Stimulated activated CD4-positive, alpha-beta T cell treated with anti-CD3 and anti-CD28 coated beads, Interleukin-4, amount 100 ng/mL, for 24 hours (primary cell): ENCODE measurements around the gene PDLIM5.
"Not testable (repeated sequence)": the region's sequence is repeated elsewhere in the genome, so short reads cannot be mapped to it uniquely, and the experiment has no call there.

Experiments used
- DNase-seq: peaks from one replicate; pipeline ENCODE4 v3.0.0-alpha.2; 2020

PDLIM5 gene

GRCh38 chr4:94665021-94665420, 213.3 kb downstream of the PDLIM5 start:
- DNase-seq: not testable (repeated sequence)

GRCh38 chr4:94665500-94666404, 214.0 kb downstream of the PDLIM5 start:
- DNase-seq: no peak

- DNase-seq: no peak
Observed at GRCh38 chr4:94668724-94669123, 217.0 kb downstream of the PDLIM5 start.

GRCh38 chr4:94669672-94670664, 218.2 kb downstream of the PDLIM5 start:
- DNase-seq: no peak

- DNase-seq: no peak
Observed at GRCh38 chr4:94671113-94671512, 219.4 kb downstream of the PDLIM5 start.

- DNase-seq: no peak
Observed at GRCh38 chr4:94673961-94674360, 222.2 kb downstream of the PDLIM5 start.

GRCh38 chr4:94676970-94677369, 225.2 kb downstream of the PDLIM5 start:
- no peak for DNase-seq

GRCh38 chr4:94678896-94679295, 227.2 kb downstream of the PDLIM5 start:
- DNase-seq: no peak

GRCh38 chr4:94680176-94680862, 228.6 kb downstream of the PDLIM5 start:
- no peak for DNase-seq

GRCh38 chr4:94686086-94686485, 234.3 kb downstream of the PDLIM5 start:
- DNase-seq: no peak

GRCh38 chr4:94689155-94689860, 237.6 kb downstream of the PDLIM5 start:
- DNase-seq: no peak

GRCh38 chr4:94690851-94691254, 239.1 kb downstream of the PDLIM5 start:
- no peak for DNase-seq

GRCh38 chr4:94691552-94691951, 239.8 kb downstream of the PDLIM5 start:
- DNase-seq: no peak

GRCh38 chr4:94695384-94695783, 243.6 kb downstream of the PDLIM5 start:
- no peak for DNase-seq

GRCh38 chr4:94698187-94698586, 246.4 kb downstream of the PDLIM5 start:
- no peak for DNase-seq

- no peak for DNase-seq
Observed at GRCh38 chr4:94700298-94700697, 248.6 kb downstream of the PDLIM5 start.

GRCh38 chr4:94701631-94702300, 250.0 kb downstream of the PDLIM5 start:
- DNase-seq: no peak

GRCh38 chr4:94711635-94712034, 259.9 kb downstream of the PDLIM5 start:
- no peak for DNase-seq

- DNase-seq: no peak
Observed at GRCh38 chr4:94714365-94715160, 262.8 kb downstream of the PDLIM5 start.

- DNase-seq: no peak
Observed at GRCh38 chr4:94715726-94716125, 264.0 kb downstream of the PDLIM5 start.
